Subcutaneous adipose tissue (tissue), 4 donors: ENCODE results near the gene PORCN. TPM values are rescaled to one million over a fixed set of nuclear protein-coding genes. Genes with fewer than 3 reads are reported as not detected.

Experiments used
- CTCF ChIP-seq: fragments of 450-650 bp; IDR thresholded peaks from one replicate; pipeline ENCODE4 v1.5.1; 2016; ENCODE audit warnings: low read depth, mild to moderate bottlenecking, control low read depth, antibody characterized with exemption, moderate library complexity
- total RNA-seq, 4 donors: library from RNA; depleted of rRNA; stranded (reverse); fragments of >200 nt; gene quantifications; one replicate each; pipeline ENCODE4 v1.1.0, GENCODE V29; 2016

The PORCN gene
- total RNA-seq, 4 donors from 2014 or later, result 9.4 to 16.6 (median 9.6) TPM

GRCh38 chrX:48477960-48478755 is 30.6 kb upstream of the PORCN start:
- TF ChIP-seq CTCF, result no peak

GRCh38 chrX:48478806-48479205 is 30.0 kb upstream of the PORCN start:
- no peak for TF ChIP-seq CTCF

GRCh38 chrX:48480142-48480541 is 28.6 kb upstream of the PORCN start:
- TF ChIP-seq CTCF, result no peak

- no peak for TF ChIP-seq CTCF
Measured at GRCh38 chrX:48480583-48480982, 28.2 kb upstream of the PORCN start.

- TF ChIP-seq CTCF, result no peak
Measured at GRCh38 chrX:48482526-48482925, 26.3 kb upstream of the PORCN start.

GRCh38 chrX:48487362-48487798 is 21.4 kb upstream of the PORCN start:
- no peak for TF ChIP-seq CTCF

GRCh38 chrX:48488034-48488433 is 20.8 kb upstream of the PORCN start:
- TF ChIP-seq CTCF, result no peak
